HL-60 (cell line): ENCODE measurements around the gene ANKS1B.

Source experiments
- DNase-seq, 2 experiments: peaks; one replicate each; pipeline ENCODE4 v3.0.0-alpha.2; 2010 to 2020; ENCODE audit warnings: low read depth in 1 of 2, low spot score in 1 of 2
- H3K27ac ChIP-seq: fragments of 250-450 bp; sonication (Bioruptor Pico); replicated peaks from 2 replicates; pipeline ENCODE4 v1.5.1; 2020; ENCODE audit warnings: mild to moderate bottlenecking, moderate library complexity
- H3K27me3 ChIP-seq: fragments of 250-450 bp; sonication (Bioruptor Pico); 2 replicates; pipeline ENCODE4 v1.5.1; 2021; ENCODE audit warnings: mild to moderate bottlenecking, moderate library complexity; ENCODE audit not compliant: insufficient read depth, poor library complexity, severe bottlenecking
- H3K4me3 ChIP-seq: replicated peaks from 2 replicates; pipeline ENCODE4 v1.5.1; 2011; ENCODE audit warnings: mild to moderate bottlenecking, control low read depth, low read length; ENCODE audit not compliant: insufficient read depth
- GABPA ChIP-seq: IDR thresholded peaks from 2 replicates; pipeline ENCODE4 v1.6.1; 2012; ENCODE audit warnings: low read depth
- POLR2AphosphoS5 ChIP-seq: IDR thresholded peaks from 2 replicates; pipeline ENCODE4 v1.6.1; 2012; ENCODE audit warnings: low read depth
- REST ChIP-seq: IDR thresholded peaks from 2 replicates; pipeline ENCODE4 v1.6.1; 2012; ENCODE audit warnings: low read depth; ENCODE audit not compliant: insufficient replicate concordance
- SPI1 ChIP-seq: IDR thresholded peaks from 2 replicates; pipeline ENCODE4 v1.6.1; 2012; ENCODE audit warnings: low read depth, mild to moderate bottlenecking, borderline replicate concordance
- TF ChIP-seq, protein P1 (sequence below): IDR thresholded peaks from one replicate; pipeline ENCODE4 v1.5.1; 2011; ENCODE audit warnings: low read length, control low read depth, inconsistent platforms; ENCODE audit not compliant: insufficient read depth

Gene ANKS1B

DNA sequence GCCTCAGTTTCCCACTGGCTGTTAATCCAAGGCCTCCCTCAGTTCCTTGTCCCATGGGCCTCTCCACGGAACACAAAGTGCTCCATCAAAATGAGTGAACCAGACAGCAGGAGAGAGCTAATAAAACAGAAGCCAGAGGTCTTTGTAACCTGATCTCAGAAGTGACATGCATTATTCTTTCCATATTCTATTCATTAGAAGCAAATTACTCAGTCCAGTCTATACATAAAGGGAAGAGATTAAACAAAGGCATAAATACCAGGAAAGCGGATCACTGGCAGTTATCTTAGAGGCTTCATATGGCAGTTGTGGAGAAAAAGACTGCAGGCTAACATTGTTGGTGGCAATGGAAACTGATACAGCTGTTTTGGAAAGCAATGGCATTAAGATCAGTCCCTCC, 507.8 kb downstream of the ANKS1B start:
- Histone ChIP-seq H3K27ac (no peak overlapping the region), H3K4me3 (no peak overlapping the region), H3K27me3 (no peaks in the 10 kb centered on the region)
- DNase-seq: no peak
- TF ChIP-seq REST (no peak), GABPA (no peak), POLR2AphosphoS5 (no peak), SPI1 (no peak)
- TF ChIP-seq, protein P1, sequence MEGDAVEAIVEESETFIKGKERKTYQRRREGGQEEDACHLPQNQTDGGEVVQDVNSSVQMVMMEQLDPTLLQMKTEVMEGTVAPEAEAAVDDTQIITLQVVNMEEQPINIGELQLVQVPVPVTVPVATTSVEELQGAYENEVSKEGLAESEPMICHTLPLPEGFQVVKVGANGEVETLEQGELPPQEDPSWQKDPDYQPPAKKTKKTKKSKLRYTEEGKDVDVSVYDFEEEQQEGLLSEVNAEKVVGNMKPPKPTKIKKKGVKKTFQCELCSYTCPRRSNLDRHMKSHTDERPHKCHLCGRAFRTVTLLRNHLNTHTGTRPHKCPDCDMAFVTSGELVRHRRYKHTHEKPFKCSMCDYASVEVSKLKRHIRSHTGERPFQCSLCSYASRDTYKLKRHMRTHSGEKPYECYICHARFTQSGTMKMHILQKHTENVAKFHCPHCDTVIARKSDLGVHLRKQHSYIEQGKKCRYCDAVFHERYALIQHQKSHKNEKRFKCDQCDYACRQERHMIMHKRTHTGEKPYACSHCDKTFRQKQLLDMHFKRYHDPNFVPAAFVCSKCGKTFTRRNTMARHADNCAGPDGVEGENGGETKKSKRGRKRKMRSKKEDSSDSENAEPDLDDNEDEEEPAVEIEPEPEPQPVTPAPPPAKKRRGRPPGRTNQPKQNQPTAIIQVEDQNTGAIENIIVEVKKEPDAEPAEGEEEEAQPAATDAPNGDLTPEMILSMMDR: no peak

- no peak for DNase-seq
- no peak for TF ChIP-seq GABPA
- TF ChIP-seq, protein P1: no peak
- TF ChIP-seq POLR2AphosphoS5: no peak
- no peak for TF ChIP-seq REST
- TF ChIP-seq SPI1: no peak
- no peak overlapping the region for H3K27ac ChIP-seq
- H3K4me3 ChIP-seq: no peak overlapping the region
- H3K27me3 ChIP-seq: no peaks in the 10 kb centered on the region
These were observed 529.2 kb downstream of the ANKS1B start for GRCh38 chr12:99455350-99456035.

GRCh38 chr12:99454539-99455172, 530.1 kb downstream of the ANKS1B start:
- TF ChIP-seq SPI1 (no peak), REST (no peak), GABPA (no peak), POLR2AphosphoS5 (no peak)
- TF ChIP-seq, protein P1: no peak
- no peak overlapping the region for H3K4me3 ChIP-seq
- no peak for DNase-seq
- H3K27me3 ChIP-seq: no peaks in the 10 kb centered on the region
- H3K27ac ChIP-seq: no peak overlapping the region
